Ascending aorta (tissue), 2 donors: Measurements from ENCODE around the gene CPXM2. TPM values are rescaled to one million over a fixed set of nuclear protein-coding genes. Genes with fewer than 3 reads are reported as not detected.

ENCODE experiments used
- DNase-seq, 2 donors: peaks; one replicate each; pipeline ENCODE4 v3.0.0-alpha.2; 2019; ENCODE audit warnings: low spot score in 2 of 2
- H3K27ac ChIP-seq, 2 donors: fragments of 200-600 bp; sonication (generic); one replicate each; pipeline ENCODE4 v1.5.1; 2016 to 2017; ENCODE audit warnings: mild to moderate bottlenecking in 1 of 2
- H3K27me3 ChIP-seq: fragments of 200-600 bp; sonication (generic); one replicate; pipeline ENCODE4 v1.5.1; 2017
- H3K36me3 ChIP-seq, 2 donors: fragments of 200-600 bp; sonication (generic); one replicate each; pipeline ENCODE4 v1.5.1; 2016
- H3K4me1 ChIP-seq, 2 donors: fragments of 200-600 bp; sonication (generic); one replicate each; pipeline ENCODE4 v1.5.1; 2016 to 2017; ENCODE audit warnings: mild to moderate bottlenecking in 1 of 2
- H3K4me3 ChIP-seq, 2 donors: fragments of 200-600 bp; sonication (generic); one replicate each; pipeline ENCODE4 v1.5.1; 2016 to 2017; ENCODE audit warnings: mild to moderate bottlenecking in 1 of 2
- H3K9me3 ChIP-seq, 2 donors: fragments of 200-600 bp; sonication (generic); one replicate each; pipeline ENCODE4 v1.5.1; 2016
- CTCF ChIP-seq, 3 experiments: fragments of 200-600 bp in 2 of 3; fragments of 450-650 bp in 1 of 3; sonication (generic) in 2 of 3; IDR thresholded peaks; one replicate each; pipeline ENCODE4 v1.5.1; 2016 to 2019; ENCODE audit warnings: antibody characterized with exemption in 3 of 3, mild to moderate bottlenecking in 1 of 3, moderate library complexity in 1 of 3
- intact Hi-C: fragments of 100-400 bp; cut with DNase I; formaldehyde crosslinking; loops from one replicate; pipeline ENCODE4 v1.15.1; 2023
- total RNA-seq: library from RNA; depleted of rRNA; stranded (reverse); fragments of >200 nt; gene quantifications from one replicate; pipeline ENCODE4 v1.1.0, GENCODE V29; 2016

Gene CPXM2
- total RNA-seq = 125 TPM

GRCh38 chr10:123891144-123892071, at the start of gene CPXM2:
Gene CPXM2, minus strand, starts transcription at chr10:123891807. Its CDS starts 148 bp downstream, at chr10:123891659.
- intact Hi-C loops = loop anchor here (2.0 to 10.0 kb wide), 8 partner anchors 27 to 523 kb away; partner anchors contain the start of gene OAT
- Histone ChIP-seq H3K4me3 (peak within 1 kb of the TSS; percentile 72 to 93), H3K36me3 (no peaks in the 10 kb centered on the region), H3K27ac (peak within 1 kb of the TSS; percentile 99), H3K9me3 (no peaks in the 10 kb centered on the region), H3K27me3 (no peaks in the 10 kb centered on the region), H3K4me1 (peaks cover 0 to 27% of the 10 kb centered on the region in 2 donors)
- peak in 1 of 3 experiments; percentile 14 for TF ChIP-seq CTCF (IDR thresholded peaks at IDR 0.05)
- peak in 1 of 2 donors; percentile 67 for DNase-seq

GRCh38 chr10:123939591-123939990, 48.0 kb upstream of the CPXM2 start:
- Histone ChIP-seq H3K36me3 (no peaks in the 10 kb centered on the region), H3K27me3 (no peaks in the 10 kb centered on the region), H3K4me1 (no peaks in the 10 kb centered on the region), H3K4me3 (no peak overlapping the region), H3K9me3 (no peaks in the 10 kb centered on the region), H3K27ac (no peak overlapping the region)
- intact Hi-C loops = no loop called here
- no peak for DNase-seq
- no peak for TF ChIP-seq CTCF (IDR thresholded peaks at IDR 0.05)

GRCh38 chr10:123938890-123939289, 47.3 kb upstream of the CPXM2 start:
- intact Hi-C loops = no loop called here
- no peak for DNase-seq
- Histone ChIP-seq H3K36me3 (no peaks in the 10 kb centered on the region), H3K27ac (no peak overlapping the region), H3K4me1 (no peaks in the 10 kb centered on the region), H3K4me3 (no peak overlapping the region), H3K27me3 (no peaks in the 10 kb centered on the region), H3K9me3 (no peaks in the 10 kb centered on the region)
- no peak for TF ChIP-seq CTCF (IDR thresholded peaks at IDR 0.05)

GRCh38 chr10:123936426-123936825, 44.8 kb upstream of the CPXM2 start:
- Histone ChIP-seq H3K4me3 (no peak overlapping the region), H3K4me1 (no peaks in the 10 kb centered on the region), H3K27me3 (no peaks in the 10 kb centered on the region), H3K36me3 (no peaks in the 10 kb centered on the region), H3K9me3 (no peaks in the 10 kb centered on the region), H3K27ac (no peak overlapping the region)
- no peak for TF ChIP-seq CTCF (IDR thresholded peaks at IDR 0.05)
- intact Hi-C loops = no loop called here
- no peak for DNase-seq

- intact Hi-C loops = no loop called here
- no peak for TF ChIP-seq CTCF (IDR thresholded peaks at IDR 0.05)
- Histone ChIP-seq H3K9me3 (peaks cover 0 to 5% of the 10 kb centered on the region in 2 donors), H3K27me3 (no peaks in the 10 kb centered on the region), H3K4me1 (peaks cover 4 to 6% of the 10 kb centered on the region in 2 donors), H3K27ac (no peak overlapping the region), H3K4me3 (no peak overlapping the region), H3K36me3 (no peaks in the 10 kb centered on the region)
- DNase-seq = no peak
Measured at GRCh38 chr10:123935680-123936079, 44.1 kb upstream of the CPXM2 start.
